ENCODE measurements around the gene COL26A1. TPM values are rescaled to one million over a fixed set of nuclear protein-coding genes. Genes with fewer than 3 reads are reported as not detected.

The COL26A1 gene
- total RNA-seq, 1 experiment from 2014 or later: 42.6 TPM

DNA sequence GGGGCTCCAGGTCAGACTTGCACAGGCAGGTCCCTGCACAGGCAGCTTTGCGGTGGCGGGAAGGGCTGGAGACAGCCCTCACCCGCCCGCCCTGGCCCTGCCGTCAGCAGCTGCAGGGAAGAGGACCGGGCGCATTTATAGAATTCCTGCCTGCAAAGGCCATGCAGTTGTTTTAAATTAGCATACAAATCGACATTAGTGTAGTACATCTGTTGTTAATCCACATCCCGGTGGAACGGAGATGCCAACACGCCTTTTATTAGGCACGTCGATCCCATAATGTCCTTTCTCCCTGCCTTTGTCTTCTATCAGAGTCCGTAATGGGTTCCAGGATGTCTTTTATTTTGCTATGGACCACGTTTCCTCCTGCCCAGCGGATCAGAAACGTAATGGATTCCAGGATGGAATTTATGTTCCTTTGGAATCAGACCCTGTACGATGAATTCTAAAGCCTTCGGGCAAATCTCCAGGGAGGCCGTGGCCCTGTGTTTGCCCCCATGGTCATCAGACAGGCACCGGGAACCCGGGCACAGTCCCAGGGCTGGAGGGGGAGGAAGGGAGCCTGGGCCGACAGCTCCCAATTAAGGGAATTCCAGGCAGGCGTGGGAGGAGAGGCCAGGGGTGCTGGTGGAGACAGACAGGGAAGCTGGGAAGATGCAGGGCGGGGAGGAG is 123.9 kb downstream of the COL26A1 start:
- H3K79me2 ChIP-seq (ENCODE audit: insufficient read depth, low read length): no peaks in the 10 kb centered on the region
- Mint-ChIP-seq H3K27me3 (ENCODE audit: low read depth) (peaks cover 8% of the 10 kb centered on the region), H3K36me3 (ENCODE audit: insufficient read depth in 1 of 3, low read depth in 3 of 3) (peaks cover 1 to 8% (median 4%) of the 10 kb centered on the region in 3 experiments; a peak in 5 of 7 replicates), H3K4me3 (peak overlapping the region in 1 of 2 experiments; percentile 10; a peak in 1 of 5 replicates), H3K4me1 (peaks cover 29 to 32% of the 10 kb centered on the region in 2 experiments), H3K9me3 (no peaks in the 10 kb centered on the region), H3K27ac (peak overlapping the region; percentile 20 to 87 (median 68); a peak in 5 of 7 replicates)
- peak overlapping the region; percentile 74 for H4K91ac ChIP-seq (ENCODE audit: insufficient read length, low read depth, low read length)
- no CpG with 5 or more reads among the region's 25 CpGs for WGBS (ENCODE audit: extremely low coverage, insufficient read length, low lambda C conversion rate)
- no peaks in the 10 kb centered on the region for H3K9me3 ChIP-seq (ENCODE audit: control insufficient read depth, low read depth, low read length)
- no peaks in the 10 kb centered on the region for H3K23me2 ChIP-seq (ENCODE audit: insufficient read length, low read depth, low read length, poor library complexity, severe bottlenecking)
- H3K23ac ChIP-seq (ENCODE audit: insufficient read length, low read depth, low read length): no peak overlapping the region
- H3T11ph ChIP-seq (ENCODE audit: low read length): no peak overlapping the region
- H3K9ac ChIP-seq (ENCODE audit: extremely low read depth, insufficient read length, low read length): no peak overlapping the region
- no peak overlapping the region for H2BK12ac ChIP-seq (ENCODE audit: insufficient read length, low read depth, low read length)
- H3K27me3 ChIP-seq (ENCODE audit: insufficient read depth, low read length): no peaks in the 10 kb centered on the region
- H3K79me1 ChIP-seq (ENCODE audit: insufficient read depth, low read depth, low read length, poor library complexity, severe bottlenecking): no peaks in the 10 kb centered on the region
- H2BK15ac ChIP-seq (ENCODE audit: low read depth, low read length): no peak overlapping the region
- peak overlapping the region; percentile 28 for H3K27ac ChIP-seq (ENCODE audit: insufficient read length, low read depth, low read length)
- no peak overlapping the region for H2BK20ac ChIP-seq (ENCODE audit: low read depth, low read length, poor library complexity, severe bottlenecking)
- H3K4ac ChIP-seq (ENCODE audit: low read depth, low read length): no peak overlapping the region; the same call in 1 of the 2 replicates
- H3K18ac ChIP-seq (ENCODE audit: insufficient read length, low read depth, low read length): peak overlapping the region; percentile 77
- H3K4me2 ChIP-seq (ENCODE audit: insufficient read depth, insufficient read length, low read length): peak overlapping the region; percentile 31
- peaks cover 3% of the 10 kb centered on the region; the same call in 1 of the 2 replicates for H3K4me1 ChIP-seq (ENCODE audit: insufficient read depth, low read length)
- TF ChIP-seq, protein P1, sequence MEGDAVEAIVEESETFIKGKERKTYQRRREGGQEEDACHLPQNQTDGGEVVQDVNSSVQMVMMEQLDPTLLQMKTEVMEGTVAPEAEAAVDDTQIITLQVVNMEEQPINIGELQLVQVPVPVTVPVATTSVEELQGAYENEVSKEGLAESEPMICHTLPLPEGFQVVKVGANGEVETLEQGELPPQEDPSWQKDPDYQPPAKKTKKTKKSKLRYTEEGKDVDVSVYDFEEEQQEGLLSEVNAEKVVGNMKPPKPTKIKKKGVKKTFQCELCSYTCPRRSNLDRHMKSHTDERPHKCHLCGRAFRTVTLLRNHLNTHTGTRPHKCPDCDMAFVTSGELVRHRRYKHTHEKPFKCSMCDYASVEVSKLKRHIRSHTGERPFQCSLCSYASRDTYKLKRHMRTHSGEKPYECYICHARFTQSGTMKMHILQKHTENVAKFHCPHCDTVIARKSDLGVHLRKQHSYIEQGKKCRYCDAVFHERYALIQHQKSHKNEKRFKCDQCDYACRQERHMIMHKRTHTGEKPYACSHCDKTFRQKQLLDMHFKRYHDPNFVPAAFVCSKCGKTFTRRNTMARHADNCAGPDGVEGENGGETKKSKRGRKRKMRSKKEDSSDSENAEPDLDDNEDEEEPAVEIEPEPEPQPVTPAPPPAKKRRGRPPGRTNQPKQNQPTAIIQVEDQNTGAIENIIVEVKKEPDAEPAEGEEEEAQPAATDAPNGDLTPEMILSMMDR (conservative IDR thresholded peaks at IDR 0.05): no peak
- no peak overlapping the region for H2AFZ ChIP-seq (ENCODE audit: low read length)
- H3K14ac ChIP-seq (ENCODE audit: insufficient read depth, low read length): 0 out of 2 replicates have a peak overlapping the region, but pooled peaks have one; percentile 21
- peak; percentile 85 for DNase-seq
- no peak overlapping the region for H4K8ac ChIP-seq (replicated peaks; ENCODE audit: insufficient read length, low read depth, low read length)
- H4K20me1 ChIP-seq (ENCODE audit: control insufficient read depth, insufficient read depth, insufficient read length): no peaks in the 10 kb centered on the region
- H2AK5ac ChIP-seq (ENCODE audit: insufficient read length, low read length): no peak overlapping the region
- H4K5ac ChIP-seq (ENCODE audit: insufficient read length, low read depth, low read length): no peak overlapping the region
- H3K56ac ChIP-seq (ENCODE audit: insufficient read length, low read depth, low read length): no peak overlapping the region
- no peak overlapping the region for H2BK5ac ChIP-seq (ENCODE audit: insufficient read length, low read length)
- no peak overlapping the region for H2BK120ac ChIP-seq (ENCODE audit: low read depth, low read length, poor library complexity, severe bottlenecking)
